Esophagus (tissue), 2 donors: ENCODE measurements around the gene IRF4. TPM values are rescaled to one million over a fixed set of nuclear protein-coding genes. Genes with fewer than 3 reads are reported as not detected.

ENCODE experiments used
- H3K27ac ChIP-seq, 2 donors: one replicate each; pipeline ENCODE4 v1.5.1; 2013; ENCODE audit warnings: low read depth in 2 of 2, mild to moderate bottlenecking in 2 of 2, inconsistent platforms in 1 of 2, low read length in 1 of 2, moderate library complexity in 1 of 2
- H3K27me3 ChIP-seq, 2 donors: one replicate each; pipeline ENCODE4 v1.6.1; 2013; ENCODE audit warnings: low read length in 2 of 2, control low read depth in 1 of 2, mild to moderate bottlenecking in 1 of 2; ENCODE audit not compliant: insufficient read depth in 2 of 2, control insufficient read depth in 1 of 2
- H3K36me3 ChIP-seq, 2 donors: one replicate each; pipeline ENCODE4 v1.6.1; 2013; ENCODE audit warnings: low read length in 1 of 2; ENCODE audit not compliant: control insufficient read depth in 2 of 2, insufficient read depth in 2 of 2
- H3K4me1 ChIP-seq, 2 donors: one replicate each; pipeline ENCODE4 v1.6.1; 2013; ENCODE audit warnings: low read length in 1 of 2; ENCODE audit not compliant: control insufficient read depth in 2 of 2, insufficient read depth in 2 of 2
- H3K4me3 ChIP-seq, 2 donors: one replicate each; pipeline ENCODE4 v1.5.1; 2013; ENCODE audit warnings: low read length in 2 of 2, mild to moderate bottlenecking in 2 of 2, low read depth in 1 of 2, moderate library complexity in 1 of 2
- H3K9me3 ChIP-seq, 2 donors: one replicate each; pipeline ENCODE4 v1.6.1; 2013; ENCODE audit warnings: mild to moderate bottlenecking in 2 of 2, low read depth in 1 of 2, low read length in 1 of 2, moderate library complexity in 1 of 2; ENCODE audit not compliant: control insufficient read depth in 2 of 2, insufficient read depth in 1 of 2
- WGBS, 2 donors: extraction: QIAGEN DNeasy Blood & Tissue Kit; methylation state at CpG; one replicate each; pipeline ENCODE4 v1.1.7; 2013; 5-methylcytosine and 5-hydroxymethylcytosine counted together
- polyA plus RNA-seq, 2 donors: library from polyadenylated mRNA; stranded (reverse); fragments of 200-250 nt; gene quantifications; one replicate each; pipeline ENCODE4 v1.2.3, GENCODE V29; 2013
- donor health status: healthy with polysubstance abuse.
- donor health status: Bipolar disorder and iron deficiency.

The IRF4 gene
- polyA plus RNA-seq, 2 donors, result 0.27 to 0.28 TPM

GRCh38 chr6:453152-453551, 61.6 kb downstream of the IRF4 start:
- H3K9me3 ChIP-seq, result no peaks in the 10 kb centered on the region
- no peaks in the 10 kb centered on the region for H3K27me3 ChIP-seq
- H3K4me3 ChIP-seq, result no peak overlapping the region
- H3K4me1 ChIP-seq, result peaks cover 0 to 3% of the 10 kb centered on the region in 2 donors
- H3K36me3 ChIP-seq, result no peaks in the 10 kb centered on the region
- H3K27ac ChIP-seq, result peak overlapping the region in 1 of 2 donors; percentile 39
- 57 to 62% methylated on average over 13 of the region's 13 CpGs for WGBS, 2 donors

GRCh38 chr6:454148-454991, 62.8 kb downstream of the IRF4 start:
- Histone ChIP-seq H3K4me1 (peaks cover 0 to 3% of the 10 kb centered on the region in 2 donors), H3K9me3 (no peaks in the 10 kb centered on the region), H3K27ac (no peak overlapping the region), H3K27me3 (no peaks in the 10 kb centered on the region), H3K4me3 (no peak overlapping the region), H3K36me3 (no peaks in the 10 kb centered on the region)
- WGBS, 2 donors, result 62 to 64% methylated on average over 5 of the region's 5 CpGs

- Histone ChIP-seq H3K4me1 (peaks cover 0 to 3% of the 10 kb centered on the region in 2 donors), H3K9me3 (no peaks in the 10 kb centered on the region), H3K27me3 (no peaks in the 10 kb centered on the region), H3K4me3 (no peak overlapping the region), H3K36me3 (no peaks in the 10 kb centered on the region), H3K27ac (no peak overlapping the region)
- WGBS, 2 donors, result 73 to 85% methylated on average over 11 of the region's 11 CpGs
Measured at GRCh38 chr6:455006-455585, 63.5 kb downstream of the IRF4 start.

- Histone ChIP-seq H3K4me1 (peaks cover 0 to 3% of the 10 kb centered on the region in 2 donors), H3K4me3 (no peak overlapping the region), H3K27me3 (no peaks in the 10 kb centered on the region), H3K36me3 (no peaks in the 10 kb centered on the region), H3K9me3 (no peaks in the 10 kb centered on the region), H3K27ac (no peak overlapping the region)
- 87 to 93% methylated on average over 8 of the region's 8 CpGs for WGBS, 2 donors
Measured at GRCh38 chr6:455835-456234, 64.3 kb downstream of the IRF4 start.

GRCh38 chr6:456358-456867, 64.9 kb downstream of the IRF4 start:
- Histone ChIP-seq H3K27ac (no peak overlapping the region), H3K36me3 (no peaks in the 10 kb centered on the region), H3K27me3 (no peaks in the 10 kb centered on the region), H3K9me3 (no peaks in the 10 kb centered on the region), H3K4me3 (no peak overlapping the region), H3K4me1 (peaks cover 0 to 3% of the 10 kb centered on the region in 2 donors)
- WGBS, 2 donors, result 87 to 90% methylated on average over 5 of the region's 5 CpGs

GRCh38 chr6:456887-457286, 65.3 kb downstream of the IRF4 start:
- WGBS, 2 donors, result 79 to 83% methylated on average over 4 of the region's 4 CpGs
- H3K36me3 ChIP-seq, result no peaks in the 10 kb centered on the region
- no peak overlapping the region for H3K27ac ChIP-seq
- peaks cover 0 to 3% of the 10 kb centered on the region in 2 donors for H3K4me1 ChIP-seq
- no peaks in the 10 kb centered on the region for H3K27me3 ChIP-seq
- H3K4me3 ChIP-seq, result no peak overlapping the region
- H3K9me3 ChIP-seq, result no peaks in the 10 kb centered on the region

Other genes starting within 250 kb of the IRF4 start
- gene DUSP22, start 99.3 kb upstream of the IRF4 start, polyA plus RNA-seq, result 10 to 100 TPM; 37.4 to 55.3 TPM